Activated T-cell treated with anti-CD3 and anti-CD28 coated beads for 24 hours (primary cell): ENCODE data around the gene CAMTA1.

Experiments used
- DNase-seq: peaks from one replicate; pipeline ENCODE4 v3.0.0-alpha.2; 2020; ENCODE audit warnings: low read depth

Gene CAMTA1

DNA sequence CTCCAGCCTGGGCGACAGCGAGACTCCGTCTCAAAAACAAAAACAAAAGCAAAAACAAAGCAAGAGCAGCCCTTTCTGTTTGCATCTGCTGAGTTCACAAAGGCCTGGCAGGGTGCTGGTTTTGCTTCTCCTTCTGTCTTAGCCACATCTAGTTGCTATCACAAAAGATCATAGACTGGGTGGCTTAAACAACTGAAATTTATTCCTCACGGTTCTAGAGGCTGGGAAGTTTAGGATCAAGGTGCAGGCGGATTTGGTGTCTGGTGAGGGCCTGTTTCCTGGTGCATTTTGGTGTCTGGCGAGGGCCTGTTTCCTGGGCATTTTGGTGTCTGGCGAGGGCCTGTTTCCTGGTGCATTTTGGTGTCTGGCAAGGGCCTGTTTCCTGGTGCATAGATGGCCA, 471.3 kb downstream of the CAMTA1 start:
- DNase-seq: no peak

DNA sequence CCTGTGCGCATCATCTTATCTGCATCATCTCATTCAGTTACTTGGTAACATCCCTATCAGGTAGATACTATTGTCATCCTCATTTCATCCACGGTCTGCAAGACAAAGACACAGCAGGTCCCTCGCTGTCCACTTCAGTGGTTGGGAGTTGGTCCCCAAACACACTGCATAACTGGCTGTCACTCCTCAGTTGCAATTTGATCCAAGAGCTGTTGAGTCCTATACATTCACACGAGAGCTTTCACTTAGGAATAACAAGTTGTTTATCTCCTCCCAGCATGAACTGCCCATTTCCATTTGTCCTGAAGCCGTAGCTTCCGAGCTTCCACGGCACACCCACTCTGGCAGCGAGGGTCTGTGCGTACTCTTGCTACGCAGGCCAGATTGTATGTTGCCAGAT, 472.0 kb downstream of the CAMTA1 start:
- DNase-seq: no peak

DNA sequence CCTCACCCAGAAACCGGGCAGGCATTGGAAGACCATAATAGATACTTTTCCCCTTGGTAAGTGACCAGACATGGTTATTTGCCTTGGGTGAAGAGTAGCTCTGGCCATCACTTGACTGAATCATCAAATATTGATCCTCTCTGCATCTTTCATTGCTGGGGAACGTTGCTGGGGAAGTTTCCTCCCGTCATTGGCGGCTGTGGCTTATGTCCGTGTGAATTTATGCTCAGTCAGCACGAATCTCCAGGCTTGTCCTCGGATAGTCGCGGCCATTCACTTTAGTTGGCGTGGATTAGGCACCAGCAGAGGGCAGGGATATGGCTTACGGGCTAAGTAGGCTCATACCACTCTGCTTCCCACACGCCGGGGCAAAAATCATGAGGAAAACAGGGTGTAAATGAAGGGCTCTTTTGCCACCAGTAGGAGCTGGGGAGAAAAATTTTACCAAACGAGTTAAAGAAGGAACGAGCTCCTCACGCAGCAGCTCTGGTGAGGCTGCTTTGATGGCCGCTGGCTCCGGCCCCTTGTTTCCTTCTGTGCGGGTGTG, 473.4 kb downstream of the CAMTA1 start:
- DNase-seq: no peak

DNA sequence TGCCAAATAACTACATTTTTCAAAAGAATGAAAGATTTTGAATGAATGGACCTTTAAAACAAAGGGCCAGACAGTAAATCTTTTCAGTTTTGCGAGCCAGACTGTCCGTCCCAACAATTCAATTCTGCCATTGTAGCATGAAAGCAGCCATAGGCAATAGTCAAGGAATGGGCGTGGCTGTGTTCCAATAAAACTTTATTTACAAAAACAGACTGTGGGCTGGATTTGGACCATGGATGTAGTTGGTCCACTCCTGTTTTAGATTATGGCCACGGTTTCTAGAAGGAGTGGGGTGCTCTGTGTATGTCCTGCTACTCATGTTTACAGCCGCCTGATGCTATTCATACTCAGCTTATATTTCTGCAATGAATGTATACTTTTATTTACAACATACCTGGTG, 474.7 kb downstream of the CAMTA1 start:
- DNase-seq: no peak

DNA sequence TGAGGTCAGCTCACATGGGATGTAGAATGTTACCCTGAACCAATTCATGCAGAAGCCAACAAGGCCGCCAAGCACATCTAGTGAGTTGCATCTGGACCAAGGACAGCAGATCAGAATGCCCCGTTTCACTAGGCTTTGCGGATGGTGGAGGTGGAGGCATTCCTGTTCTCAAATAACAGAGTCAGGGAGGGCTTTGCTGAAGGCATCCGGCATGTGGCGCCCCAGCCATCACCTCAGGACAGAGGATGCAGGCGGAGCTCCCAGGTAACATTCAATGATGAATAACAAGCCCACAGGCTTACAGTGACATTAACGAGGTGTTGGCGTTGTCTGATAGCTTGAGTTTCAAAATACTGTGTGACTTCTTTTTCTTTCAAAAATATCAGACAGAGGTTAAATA, 476.2 kb downstream of the CAMTA1 start:
- DNase-seq: no peak

DNA sequence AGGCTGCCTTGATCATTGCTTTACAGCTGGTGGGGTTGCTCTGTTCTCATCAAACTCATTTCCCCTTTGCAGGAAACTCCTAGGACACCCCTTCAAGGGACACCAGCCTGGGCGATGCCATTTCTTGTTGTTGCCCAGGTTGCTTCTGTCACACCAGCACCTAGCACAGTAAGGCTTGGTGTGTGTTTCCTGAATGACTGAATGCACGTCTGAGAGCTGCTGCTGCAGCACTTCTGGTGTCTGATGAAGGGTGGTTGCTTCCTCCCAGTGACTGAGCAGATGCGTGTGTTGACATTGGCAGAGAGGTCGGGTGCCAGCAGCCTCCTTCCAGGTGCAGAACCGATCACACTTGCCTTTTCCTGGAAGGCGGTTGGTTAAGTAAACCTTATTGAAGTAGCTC, 477.4 kb downstream of the CAMTA1 start:
- DNase-seq: no peak

DNA sequence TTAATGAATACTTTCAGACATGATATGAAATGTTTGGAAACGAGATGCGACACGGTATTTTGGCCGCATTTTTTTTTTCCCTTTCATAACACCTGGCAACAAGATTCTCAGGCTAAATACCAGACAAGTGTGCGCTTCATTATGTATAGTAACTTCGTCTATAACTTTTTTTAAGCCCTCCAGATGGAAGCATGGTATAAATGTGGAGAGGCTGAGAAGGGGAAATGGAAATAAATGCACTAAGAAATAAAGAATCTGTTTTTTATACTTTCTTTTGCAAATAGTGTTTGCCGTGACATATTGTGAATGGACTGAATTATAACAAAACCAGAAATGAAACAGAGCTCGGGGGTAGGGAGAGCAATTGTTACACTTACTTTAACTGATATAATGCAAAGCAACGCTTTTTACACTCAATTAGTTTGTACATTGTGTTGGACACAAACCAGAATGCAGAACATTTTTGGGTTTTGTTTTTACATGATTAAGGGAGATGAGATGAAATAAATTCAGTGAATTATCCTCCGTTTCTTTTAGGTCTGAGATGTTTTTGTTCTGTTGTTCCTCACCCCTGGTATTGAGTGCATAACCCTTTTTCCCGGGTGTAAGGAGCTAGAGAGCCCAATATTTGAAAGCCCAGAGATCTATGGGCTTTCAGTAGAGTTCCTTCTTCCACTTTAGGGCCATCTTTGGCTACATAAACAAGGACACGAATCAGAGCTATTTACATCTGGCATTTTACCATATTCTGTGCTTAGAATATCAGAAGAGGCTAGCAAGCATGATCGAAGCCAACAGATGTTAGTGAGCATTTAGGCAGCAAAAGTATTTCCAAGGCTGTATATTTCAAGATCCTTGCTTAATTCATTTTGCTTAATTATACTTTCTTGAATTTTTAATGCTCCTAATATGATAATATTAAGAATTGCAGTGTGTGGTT, 478.0 kb downstream of the CAMTA1 start:
- no peak for DNase-seq

DNA sequence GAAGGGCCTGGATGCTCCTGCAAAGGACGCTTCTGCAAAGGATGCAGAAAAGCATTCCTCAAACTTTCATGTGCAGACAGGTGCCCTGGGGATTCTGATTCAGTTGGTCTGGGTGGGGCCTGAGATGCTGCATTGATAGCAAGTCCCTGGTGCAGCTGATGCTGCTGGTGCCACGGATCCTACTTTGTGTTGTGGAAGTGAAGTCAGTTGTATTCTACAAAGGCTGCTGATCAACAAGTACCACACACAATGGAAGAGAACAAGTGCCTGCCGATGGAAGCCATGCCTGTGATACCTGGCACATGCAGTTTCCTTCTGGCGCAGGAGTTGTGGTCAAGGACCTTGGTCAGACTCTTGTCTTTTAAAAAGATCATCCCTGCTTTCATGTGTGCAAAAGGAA, 478.8 kb downstream of the CAMTA1 start:
- no peak for DNase-seq

DNA sequence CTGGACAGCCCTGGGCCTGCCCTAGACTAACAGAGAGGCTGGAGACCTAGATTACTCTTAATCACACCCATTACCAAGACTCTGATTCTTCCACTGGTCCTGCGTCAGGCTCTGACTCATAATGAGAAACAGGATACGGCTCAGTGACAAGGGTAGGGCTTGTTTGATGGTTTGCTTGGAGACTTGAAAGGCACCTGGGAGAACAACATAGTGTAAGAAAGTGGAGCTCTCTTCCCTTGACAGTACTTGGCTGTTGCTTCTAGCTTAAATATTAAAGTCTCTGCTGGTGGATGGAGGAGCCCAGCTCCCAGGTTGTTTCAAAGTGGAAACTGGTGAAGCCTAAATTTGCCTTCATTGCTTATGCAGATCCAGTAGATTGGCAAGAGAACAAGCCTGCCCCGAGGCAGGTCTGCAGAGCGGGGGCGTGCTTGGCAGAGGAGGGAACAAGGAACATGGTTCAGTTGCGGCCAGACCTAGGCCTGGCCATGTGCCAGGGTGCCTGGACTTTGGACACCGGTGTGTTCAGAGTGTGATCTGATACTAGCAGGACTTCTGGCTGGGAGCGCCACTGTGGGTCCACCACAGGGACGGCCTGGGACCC, 480.6 kb downstream of the CAMTA1 start:
- DNase-seq: no peak

DNA sequence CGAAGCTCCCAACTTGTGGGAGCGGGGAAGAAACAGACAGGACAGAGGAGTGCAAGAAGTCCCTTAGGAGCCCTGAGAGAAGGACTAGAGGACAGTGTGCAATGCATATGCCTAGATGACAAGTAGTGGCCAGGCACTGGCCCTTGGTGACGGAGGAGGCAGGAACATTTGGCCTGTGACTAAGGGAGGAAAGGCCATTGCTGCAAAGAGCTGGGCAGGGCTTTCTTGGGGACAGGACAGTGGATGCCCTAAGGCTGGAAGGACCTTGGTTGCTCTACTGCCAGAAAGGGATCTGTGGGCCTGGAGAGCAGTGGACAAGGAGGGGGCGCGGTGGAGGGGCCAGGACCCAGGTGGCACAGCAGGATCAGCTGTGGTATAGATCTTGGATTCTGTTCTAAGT, 481.3 kb downstream of the CAMTA1 start:
- DNase-seq: no peak

DNA sequence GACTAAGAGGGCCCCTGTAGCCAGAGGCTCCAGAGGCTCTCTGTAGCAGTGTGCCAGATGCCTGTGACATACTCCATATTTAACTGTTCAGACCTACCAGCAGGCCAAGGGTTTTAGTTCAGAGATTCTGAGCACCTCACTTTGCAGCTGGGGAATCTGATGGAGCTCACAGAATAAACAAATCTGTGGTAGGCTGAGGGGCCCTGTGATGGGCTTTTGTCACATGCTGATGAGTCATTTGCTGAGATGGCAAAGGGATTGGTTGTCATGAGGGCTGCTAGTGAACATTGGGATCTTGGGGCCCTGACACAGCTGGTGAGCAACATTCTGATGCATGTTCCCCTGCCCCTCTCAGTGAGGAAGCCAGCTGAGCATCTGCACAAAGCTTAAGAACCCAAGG, 482.2 kb downstream of the CAMTA1 start:
- no peak for DNase-seq

DNA sequence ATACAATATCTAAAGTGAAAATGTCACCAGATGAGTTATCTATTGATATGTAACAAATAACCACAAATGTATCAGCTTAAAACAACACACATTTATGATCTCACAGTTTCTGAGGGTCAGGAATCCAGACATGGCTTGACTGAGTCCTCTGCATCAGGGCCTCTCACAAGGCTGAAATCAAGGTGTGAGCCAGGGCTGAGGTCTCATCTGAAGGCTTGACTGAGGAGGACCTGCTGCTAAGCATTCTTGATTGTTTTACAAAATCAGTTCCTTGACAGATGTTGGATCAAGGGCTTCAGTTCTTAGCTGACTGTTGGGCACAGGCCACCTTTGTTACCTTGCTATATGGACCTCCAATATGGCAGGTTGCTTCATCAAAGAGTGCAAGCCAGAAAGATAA, 483.7 kb downstream of the CAMTA1 start:
- DNase-seq: no peak

DNA sequence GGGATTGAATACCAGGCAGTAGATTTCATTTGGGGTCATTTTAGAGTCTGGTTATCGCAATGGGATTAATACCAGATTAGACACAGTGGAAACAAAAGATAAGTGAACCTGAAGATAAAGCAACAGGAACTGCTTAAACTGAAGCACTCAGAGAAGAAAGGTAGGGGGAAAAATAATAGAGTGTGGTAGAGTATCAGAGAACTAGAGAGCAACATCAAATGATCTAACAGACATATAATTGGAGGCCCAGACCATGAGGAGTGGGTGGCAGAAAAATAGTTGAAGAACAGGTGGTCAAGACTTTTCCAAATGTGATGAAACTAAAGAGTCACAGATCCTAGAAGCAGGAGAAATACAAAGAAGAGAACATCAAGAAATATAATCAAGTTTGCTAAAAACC, 484.3 kb downstream of the CAMTA1 start:
- no peak for DNase-seq

DNA sequence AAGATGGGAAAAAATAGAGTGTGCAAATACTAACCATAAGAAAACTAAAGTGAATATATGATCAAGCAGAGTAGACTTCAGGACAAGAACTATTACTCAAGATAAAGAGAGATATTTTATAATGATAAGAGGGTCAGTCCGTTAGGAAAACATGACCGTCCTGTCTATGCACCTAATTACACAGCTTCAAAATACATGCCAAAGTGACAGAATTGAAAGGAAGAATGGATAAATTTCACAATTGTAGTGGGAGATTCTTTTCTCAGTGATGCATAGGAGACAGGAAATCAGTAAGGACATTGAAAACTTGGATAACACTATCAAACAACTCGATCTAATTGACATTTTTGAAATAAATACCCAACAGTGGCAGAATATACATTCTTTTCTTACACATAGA, 489.0 kb downstream of the CAMTA1 start:
- DNase-seq: no peak

DNA sequence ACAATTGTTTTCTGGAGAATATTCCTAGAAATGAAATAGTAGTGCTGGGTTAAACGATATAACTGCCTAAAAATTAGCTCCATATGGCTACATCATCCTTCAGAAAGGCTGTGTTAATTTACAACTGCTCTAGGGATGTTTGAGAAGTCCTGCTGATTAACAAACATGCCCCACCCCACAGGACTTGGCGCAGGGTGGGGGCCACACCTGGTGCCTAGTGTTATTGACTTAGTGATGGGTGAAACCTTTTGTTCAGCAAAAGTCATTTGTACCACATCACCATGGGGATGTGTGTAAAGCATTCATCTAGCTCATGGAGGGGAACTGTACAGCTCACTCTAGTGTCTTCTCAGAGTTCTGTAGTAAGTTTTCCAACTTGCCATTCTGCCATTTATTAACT, 492.8 kb downstream of the CAMTA1 start:
- no peak for DNase-seq

DNA sequence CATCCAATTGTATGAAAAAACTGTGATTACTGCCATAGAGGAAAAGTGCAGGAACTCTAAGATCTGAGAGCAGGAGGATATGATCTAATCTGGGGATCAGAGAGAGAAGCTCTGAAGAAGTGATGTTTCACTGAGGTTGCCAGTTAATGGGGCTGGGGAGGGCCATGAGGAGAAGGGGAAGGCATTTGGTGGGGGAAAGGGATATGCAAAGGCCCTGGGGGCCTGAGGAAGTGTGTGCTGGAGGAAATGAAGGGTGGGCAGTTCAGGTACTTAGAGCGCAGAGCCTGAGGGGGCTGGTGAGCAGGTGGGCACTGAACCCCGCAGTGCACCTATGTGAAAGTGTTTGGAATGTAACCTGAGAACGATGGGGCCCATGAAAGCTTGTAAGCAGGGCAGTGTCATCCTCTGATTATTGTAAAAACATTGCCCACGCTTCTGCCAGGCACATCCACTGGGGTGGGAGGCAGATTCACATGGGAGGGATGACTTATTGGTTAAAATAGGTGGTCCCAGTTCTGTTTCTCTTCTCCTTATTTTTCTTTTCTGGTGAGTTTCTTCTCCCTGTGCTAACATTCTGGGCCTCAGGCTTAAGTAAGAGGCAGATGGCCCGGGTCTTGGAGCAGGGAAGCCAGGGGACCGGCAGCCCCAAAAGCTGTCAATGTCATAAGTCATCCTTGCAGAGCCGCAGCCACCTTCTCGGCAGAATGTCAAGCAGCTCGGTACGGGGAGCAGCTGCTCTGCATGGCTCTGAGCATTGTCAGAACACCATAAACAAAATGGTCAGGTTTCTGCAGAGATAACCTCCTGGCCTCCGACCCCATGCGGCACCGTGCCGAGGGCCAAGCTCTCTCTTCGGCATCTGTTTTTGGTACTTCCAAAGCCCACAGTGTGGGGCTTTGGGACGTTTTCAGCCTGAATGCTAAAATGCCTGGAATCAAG, 493.8 kb downstream of the CAMTA1 start:
- no peak for DNase-seq

DNA sequence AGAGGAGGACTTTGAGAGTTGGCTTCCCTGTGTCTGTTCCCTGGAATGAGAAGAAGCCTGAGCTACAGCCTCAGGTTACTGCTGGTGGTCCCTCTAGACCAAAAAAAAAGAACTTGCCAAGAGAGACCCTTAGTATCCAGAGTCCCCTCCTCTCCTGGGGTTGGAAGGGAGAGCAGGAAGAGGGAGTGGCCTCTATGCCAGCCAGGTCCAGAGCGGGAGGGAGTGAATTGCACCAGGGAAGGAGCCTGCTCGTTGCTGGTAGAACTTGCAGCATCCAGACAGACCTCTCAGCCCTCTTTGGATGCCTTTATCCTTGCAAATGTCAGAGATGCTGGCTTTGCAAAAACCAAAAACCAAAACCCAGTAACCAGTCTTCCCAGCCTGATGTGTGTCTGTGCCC, 494.5 kb downstream of the CAMTA1 start:
- DNase-seq: no peak

DNA sequence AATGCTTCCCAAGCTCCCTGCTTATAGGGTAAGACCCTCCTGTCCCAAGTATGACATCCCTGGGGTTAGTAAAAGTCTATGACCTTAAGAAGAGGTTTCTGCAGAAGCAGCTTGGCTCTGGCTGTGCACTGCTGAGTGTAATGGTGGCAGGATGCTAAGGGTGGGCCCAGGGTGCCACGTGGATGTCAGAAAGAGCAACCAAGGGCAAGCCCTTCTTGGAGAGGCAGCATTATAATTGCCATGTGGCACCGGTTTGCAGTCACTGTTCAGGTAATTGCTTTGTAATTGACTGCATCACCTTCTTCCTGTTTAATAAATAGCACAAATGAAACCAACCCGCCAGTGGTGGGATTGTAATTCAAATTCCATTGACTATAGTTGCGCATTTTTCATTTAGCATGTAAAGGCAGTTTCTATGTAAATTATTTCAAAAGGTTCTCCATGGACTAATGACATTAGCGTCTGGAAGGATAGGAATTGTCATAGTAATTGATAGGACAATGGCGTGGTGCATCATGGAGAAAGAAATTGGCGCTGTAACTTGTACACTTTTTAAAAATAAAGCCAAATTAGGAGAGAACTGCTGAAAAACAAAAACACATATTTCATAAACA, 495.2 kb downstream of the CAMTA1 start:
- DNase-seq: no peak

DNA sequence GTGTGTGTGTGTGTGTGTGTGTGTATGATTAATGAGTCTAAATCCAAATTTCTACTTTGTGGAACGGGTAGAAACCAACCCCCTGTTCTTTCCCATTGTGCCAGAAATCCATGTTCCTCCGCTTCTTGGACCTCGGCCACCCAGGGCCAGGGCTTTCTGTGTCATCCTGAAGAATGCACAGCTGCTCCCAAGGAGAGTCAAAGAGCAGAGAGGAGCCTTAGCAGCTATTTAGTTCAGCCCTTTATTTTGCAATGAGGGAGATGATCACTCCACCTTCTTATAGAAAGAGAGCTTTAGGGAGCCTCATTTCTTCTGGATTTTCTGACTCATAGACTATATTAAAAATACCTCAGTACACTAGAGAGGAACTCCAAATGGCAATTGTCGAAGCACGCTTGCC, 496.6 kb downstream of the CAMTA1 start:
- DNase-seq: no peak

DNA sequence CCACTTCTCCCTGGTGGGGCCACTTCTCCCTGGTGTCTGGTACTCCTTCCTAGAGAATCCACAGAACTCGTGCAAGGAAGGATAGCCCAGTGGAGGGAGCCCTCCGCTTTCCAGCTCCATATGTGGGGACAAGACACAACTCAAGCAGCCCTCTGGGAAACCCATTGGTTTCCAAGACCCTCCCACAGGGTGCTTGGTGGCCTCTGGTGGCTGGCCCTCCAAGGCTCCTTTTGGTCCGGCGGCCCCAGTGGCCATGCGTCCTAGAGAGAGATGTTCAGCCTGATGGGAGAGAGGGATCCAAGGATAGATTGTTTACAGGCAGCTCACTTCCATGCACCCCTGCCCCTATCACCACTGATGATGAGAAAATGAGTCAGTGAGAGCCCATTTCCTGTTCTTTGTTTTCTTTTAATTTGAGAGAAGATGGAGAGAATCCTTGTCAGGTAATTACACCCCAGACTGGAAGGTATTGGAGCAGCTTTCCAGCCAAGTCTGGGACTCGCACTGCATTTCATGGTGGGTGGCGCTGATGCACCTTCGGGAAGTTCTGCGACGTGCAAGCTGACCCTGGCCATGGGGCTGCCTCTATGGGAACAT, 499.7 kb downstream of the CAMTA1 start:
- no peak for DNase-seq

DNA sequence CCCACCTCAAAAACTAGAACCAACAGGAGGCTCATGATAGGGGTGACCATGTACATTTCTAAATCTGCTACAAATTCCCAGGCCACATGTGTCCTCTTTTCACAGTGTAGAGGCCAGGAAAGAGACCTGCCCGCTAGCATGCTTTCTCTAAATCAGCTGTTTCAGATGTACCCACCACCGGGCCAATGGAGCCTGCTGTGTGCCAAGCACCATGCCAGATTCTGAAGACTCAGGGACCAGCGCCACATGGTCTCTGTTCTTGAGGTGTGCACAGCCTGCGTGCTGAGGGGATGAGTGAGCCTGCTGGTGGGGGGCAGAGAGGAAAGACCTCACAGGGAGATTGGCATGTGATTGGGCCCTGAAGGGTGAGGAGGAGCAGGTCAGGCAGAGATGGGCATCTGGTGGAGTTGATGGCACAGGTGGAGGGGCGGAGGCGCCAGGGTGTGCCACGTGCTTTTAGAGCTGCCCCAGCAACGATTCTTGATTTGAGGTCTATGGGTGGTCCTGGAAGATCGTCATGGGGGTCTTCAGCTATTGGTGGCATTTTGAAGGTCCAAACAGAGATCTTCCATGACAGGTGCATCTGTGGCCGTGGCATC, 500.7 kb downstream of the CAMTA1 start:
- DNase-seq: no peak
